WTC11 (cell line): ENCODE results near the gene GAS1.

Source experiments
- MYBL2 ChIP-seq: sonication (generic); formaldehyde crosslinking; IDR thresholded peaks from 2 replicates; pipeline ENCODE4 v1.8.1; 2023; ENCODE audit warnings: mild to moderate bottlenecking, moderate library complexity, missing genetic modification reagents
- TF ChIP-seq, protein P1 (sequence below): fragments of 200-600 bp; IDR thresholded peaks from 2 replicates; pipeline ENCODE4 v1.8.0; 2022; ENCODE audit warnings: antibody characterized with exemption
- TF ChIP-seq, protein P2 (sequence below): sonication (generic); formaldehyde crosslinking; IDR thresholded peaks from 2 replicates; pipeline ENCODE4 v1.8.0; 2022; ENCODE audit warnings: mild to moderate bottlenecking, missing genetic modification reagents
- TF ChIP-seq, protein P3 (sequence below): sonication (generic); formaldehyde crosslinking; IDR thresholded peaks from 2 replicates; pipeline ENCODE4 v1.8.1; 2022; ENCODE audit warnings: low read depth, mild to moderate bottlenecking, moderate library complexity, missing genetic modification reagents, borderline replicate concordance

DNA sequence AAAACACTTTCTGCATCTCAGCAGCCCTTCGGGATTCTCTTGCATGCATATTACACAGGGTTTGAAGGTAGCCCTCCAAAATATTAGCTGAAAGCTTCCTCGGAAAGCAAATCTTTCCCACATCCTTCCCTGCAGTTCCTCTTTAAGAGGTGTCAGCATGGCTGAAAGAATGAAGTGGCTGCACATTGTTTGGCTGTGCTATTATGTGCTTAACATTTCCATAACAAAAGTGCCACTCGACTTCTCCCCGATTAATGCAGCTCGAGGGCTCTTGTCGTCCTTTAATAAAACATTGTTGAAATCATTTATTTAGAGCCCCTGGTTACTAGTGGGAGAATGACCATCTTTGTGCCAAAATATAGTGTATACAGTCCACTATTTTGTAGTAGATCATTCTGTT, 6.5 kb downstream of the GAS1 start:
- no peak for TF ChIP-seq MYBL2
- TF ChIP-seq, protein P1, sequence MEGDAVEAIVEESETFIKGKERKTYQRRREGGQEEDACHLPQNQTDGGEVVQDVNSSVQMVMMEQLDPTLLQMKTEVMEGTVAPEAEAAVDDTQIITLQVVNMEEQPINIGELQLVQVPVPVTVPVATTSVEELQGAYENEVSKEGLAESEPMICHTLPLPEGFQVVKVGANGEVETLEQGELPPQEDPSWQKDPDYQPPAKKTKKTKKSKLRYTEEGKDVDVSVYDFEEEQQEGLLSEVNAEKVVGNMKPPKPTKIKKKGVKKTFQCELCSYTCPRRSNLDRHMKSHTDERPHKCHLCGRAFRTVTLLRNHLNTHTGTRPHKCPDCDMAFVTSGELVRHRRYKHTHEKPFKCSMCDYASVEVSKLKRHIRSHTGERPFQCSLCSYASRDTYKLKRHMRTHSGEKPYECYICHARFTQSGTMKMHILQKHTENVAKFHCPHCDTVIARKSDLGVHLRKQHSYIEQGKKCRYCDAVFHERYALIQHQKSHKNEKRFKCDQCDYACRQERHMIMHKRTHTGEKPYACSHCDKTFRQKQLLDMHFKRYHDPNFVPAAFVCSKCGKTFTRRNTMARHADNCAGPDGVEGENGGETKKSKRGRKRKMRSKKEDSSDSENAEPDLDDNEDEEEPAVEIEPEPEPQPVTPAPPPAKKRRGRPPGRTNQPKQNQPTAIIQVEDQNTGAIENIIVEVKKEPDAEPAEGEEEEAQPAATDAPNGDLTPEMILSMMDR = no peak
- TF ChIP-seq, protein P2, sequence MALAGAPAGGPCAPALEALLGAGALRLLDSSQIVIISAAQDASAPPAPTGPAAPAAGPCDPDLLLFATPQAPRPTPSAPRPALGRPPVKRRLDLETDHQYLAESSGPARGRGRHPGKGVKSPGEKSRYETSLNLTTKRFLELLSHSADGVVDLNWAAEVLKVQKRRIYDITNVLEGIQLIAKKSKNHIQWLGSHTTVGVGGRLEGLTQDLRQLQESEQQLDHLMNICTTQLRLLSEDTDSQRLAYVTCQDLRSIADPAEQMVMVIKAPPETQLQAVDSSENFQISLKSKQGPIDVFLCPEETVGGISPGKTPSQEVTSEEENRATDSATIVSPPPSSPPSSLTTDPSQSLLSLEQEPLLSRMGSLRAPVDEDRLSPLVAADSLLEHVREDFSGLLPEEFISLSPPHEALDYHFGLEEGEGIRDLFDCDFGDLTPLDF (CRISPR knock-in tag) = no peak
- TF ChIP-seq, protein P3, sequence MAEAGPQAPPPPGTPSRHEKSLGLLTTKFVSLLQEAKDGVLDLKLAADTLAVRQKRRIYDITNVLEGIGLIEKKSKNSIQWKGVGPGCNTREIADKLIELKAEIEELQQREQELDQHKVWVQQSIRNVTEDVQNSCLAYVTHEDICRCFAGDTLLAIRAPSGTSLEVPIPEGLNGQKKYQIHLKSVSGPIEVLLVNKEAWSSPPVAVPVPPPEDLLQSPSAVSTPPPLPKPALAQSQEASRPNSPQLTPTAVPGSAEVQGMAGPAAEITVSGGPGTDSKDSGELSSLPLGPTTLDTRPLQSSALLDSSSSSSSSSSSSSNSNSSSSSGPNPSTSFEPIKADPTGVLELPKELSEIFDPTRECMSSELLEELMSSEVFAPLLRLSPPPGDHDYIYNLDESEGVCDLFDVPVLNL (CRISPR knock-in tag) = no peak
